ENCODE data around the gene RGPD5. TPM values are rescaled to one million over a fixed set of nuclear protein-coding genes. Genes with fewer than 3 reads are reported as not detected.
"Not testable (repeated sequence)": the region's sequence is repeated elsewhere in the genome, so short reads cannot be mapped to it uniquely, and the experiment has no call there.

Gene RGPD5
- 10 to 100 TPM; 13.7 to 19.3 TPM for total RNA-seq

DNA sequence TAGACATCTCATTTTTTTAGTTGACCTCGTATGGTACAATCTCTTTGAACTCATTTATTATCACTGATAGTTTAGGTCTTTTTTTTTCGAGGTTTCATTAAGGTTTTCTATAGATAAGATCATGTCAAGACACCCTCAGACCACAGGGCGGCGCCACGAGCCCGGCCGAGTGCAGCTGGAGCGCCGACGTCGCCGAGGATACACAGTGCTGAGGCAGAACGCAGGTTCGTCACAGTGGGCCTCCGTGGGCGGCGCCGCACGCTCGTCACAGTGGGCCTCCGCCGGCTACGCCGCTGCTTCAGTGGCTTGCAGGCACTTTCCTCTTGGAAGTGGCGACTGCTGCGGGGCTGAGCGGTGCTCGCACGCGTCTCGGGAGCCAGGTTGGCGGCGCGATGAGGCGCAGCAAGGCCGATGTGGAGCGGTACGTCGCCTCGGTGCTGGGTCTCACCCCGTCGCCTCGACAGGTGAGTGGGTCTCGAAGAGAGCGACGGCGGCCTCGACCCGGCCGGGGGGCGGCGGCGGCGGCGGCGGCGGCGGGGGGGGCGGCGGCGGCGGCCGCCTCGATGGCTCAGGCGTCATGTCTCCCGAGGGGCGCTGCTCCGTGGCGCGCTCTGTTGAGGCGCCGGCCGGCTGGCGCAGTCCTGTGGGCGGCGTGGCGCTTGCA is at the start of gene RGPD5:
TSS of gene RGPD5 (plus strand) at position 232 of the 664 bp plus-strand sequence. CDS start at position 393, 161 bp downstream.
- peak; percentile 100 for ATAC-seq (replicated peaks)
- not testable (repeated sequence) for H3K4me1 Mint-ChIP-seq; H3K27ac Mint-ChIP-seq; H3K27me3 Mint-ChIP-seq; H3K36me3 Mint-ChIP-seq (ENCODE audit: low read depth); H3K9me3 Mint-ChIP-seq; H3K4me3 Mint-ChIP-seq

GRCh38 chr2:109751572-109751971 is 42.5 kb upstream of the RGPD5 start:
- not testable (repeated sequence) for H3K4me1 Mint-ChIP-seq; ATAC-seq (replicated peaks); H3K4me3 Mint-ChIP-seq

DNA sequence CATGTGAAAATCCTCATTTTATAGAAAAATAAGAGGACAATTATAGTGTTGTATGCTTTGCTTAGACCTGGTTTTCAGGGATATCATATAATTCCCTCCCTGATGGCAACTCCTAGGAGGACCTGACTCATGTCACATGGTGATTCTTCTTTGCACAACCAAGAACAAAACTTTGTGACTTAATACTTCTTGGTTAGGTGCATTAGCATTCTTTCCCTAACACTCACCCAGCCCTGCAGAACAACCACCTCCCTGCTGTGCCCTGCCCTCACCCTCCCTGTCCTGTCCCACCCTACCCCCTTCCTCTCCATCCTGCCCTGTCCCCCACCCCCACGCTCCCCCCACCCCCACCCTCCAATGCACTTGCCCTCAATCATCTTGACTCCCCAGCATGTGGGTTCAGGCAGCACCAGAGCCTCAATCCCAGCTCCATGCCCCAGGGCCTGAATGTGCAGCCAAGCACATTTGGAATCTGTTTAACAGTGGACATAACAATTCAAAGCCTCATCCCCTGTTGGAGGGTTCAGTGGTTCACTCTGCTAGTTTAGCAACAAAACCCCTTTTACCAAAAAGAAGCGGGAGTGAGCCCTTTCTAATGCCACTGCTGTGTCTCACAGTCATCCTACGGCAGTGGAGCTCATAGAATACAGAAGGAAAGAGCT is 36.8 kb upstream of the RGPD5 start:
- not testable (repeated sequence) for H3K27ac Mint-ChIP-seq; H3K4me3 Mint-ChIP-seq; H3K36me3 Mint-ChIP-seq (ENCODE audit: low read depth); H3K27me3 Mint-ChIP-seq; H3K9me3 Mint-ChIP-seq; H3K4me1 Mint-ChIP-seq
- peak; percentile 49 for ATAC-seq (replicated peaks)

More at GRCh38 chr2:109751572-109751971, 42.5 kb upstream of the RGPD5 start:
- H3K27ac Mint-ChIP-seq; H3K36me3 Mint-ChIP-seq (ENCODE audit: low read depth); H3K27me3 Mint-ChIP-seq; H3K9me3 Mint-ChIP-seq: not testable (repeated sequence)

DNA sequence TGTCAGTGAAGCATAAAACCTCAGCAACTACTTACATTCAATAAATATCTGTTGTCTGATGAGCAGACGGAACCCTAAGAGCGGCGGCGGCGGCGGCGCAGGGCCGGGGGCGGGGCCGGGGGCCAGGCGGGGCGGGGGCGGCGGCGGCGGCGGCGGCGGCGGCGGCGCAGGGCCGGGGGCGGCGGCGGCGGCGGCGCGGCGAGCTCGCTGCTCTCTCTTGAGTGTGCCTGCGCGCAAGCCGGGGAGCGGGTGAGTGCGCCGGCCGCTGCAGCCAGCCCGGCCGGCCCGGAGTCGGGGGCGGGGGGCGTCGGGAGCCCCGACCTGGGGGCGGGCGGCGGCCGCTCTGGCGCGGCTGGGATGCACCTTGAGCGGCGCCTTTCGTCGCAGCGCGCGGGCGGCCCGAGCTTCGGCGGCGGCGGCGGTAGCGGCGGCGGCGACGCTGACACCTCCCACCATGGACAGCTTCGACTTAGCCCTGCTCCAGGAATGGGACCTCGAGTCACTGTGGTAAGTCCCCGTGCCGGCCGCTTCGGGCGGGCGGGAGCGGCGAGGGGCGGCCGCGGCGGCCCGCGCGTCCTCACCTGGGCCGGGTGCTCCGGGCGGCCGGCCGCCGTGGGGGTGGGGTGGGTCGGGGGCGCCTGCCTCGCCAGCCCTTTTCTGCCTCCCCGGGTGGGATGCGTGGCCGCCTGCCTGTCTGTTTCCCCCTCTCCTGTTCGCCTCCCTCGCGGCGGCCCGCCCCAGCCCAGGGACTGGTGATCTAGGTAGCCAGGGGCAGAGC is 33.7 kb upstream of the RGPD5 start:
- not testable (repeated sequence) for H3K9me3 Mint-ChIP-seq; H3K27ac Mint-ChIP-seq; H3K27me3 Mint-ChIP-seq; H3K36me3 Mint-ChIP-seq (ENCODE audit: low read depth); H3K4me3 Mint-ChIP-seq; H3K4me1 Mint-ChIP-seq
- ATAC-seq (replicated peaks), result peak; percentile 48

- not testable (repeated sequence) for H3K9me3 Mint-ChIP-seq; ATAC-seq (replicated peaks); H3K4me1 Mint-ChIP-seq; H3K27ac Mint-ChIP-seq; H3K27me3 Mint-ChIP-seq; H3K4me3 Mint-ChIP-seq; H3K36me3 Mint-ChIP-seq (ENCODE audit: low read depth)
These were observed 33.1 kb upstream of the RGPD5 start for GRCh38 chr2:109761043-109761454.

- H3K4me1 Mint-ChIP-seq; H3K36me3 Mint-ChIP-seq (ENCODE audit: low read depth); H3K27ac Mint-ChIP-seq; H3K9me3 Mint-ChIP-seq; H3K27me3 Mint-ChIP-seq; H3K4me3 Mint-ChIP-seq: not testable (repeated sequence)
- peak; percentile 37 for ATAC-seq (replicated peaks)
These were observed 32.1 kb upstream of the RGPD5 start for GRCh38 chr2:109761976-109762375.

- not testable (repeated sequence) for H3K27me3 Mint-ChIP-seq; H3K27ac Mint-ChIP-seq; H3K4me3 Mint-ChIP-seq; ATAC-seq (replicated peaks); H3K4me1 Mint-ChIP-seq; H3K36me3 Mint-ChIP-seq (ENCODE audit: low read depth); H3K9me3 Mint-ChIP-seq
These were observed 28.0 kb upstream of the RGPD5 start for GRCh38 chr2:109766074-109766473.

- not testable (repeated sequence) for H3K9me3 Mint-ChIP-seq; H3K4me3 Mint-ChIP-seq; H3K4me1 Mint-ChIP-seq; H3K27me3 Mint-ChIP-seq; H3K36me3 Mint-ChIP-seq (ENCODE audit: low read depth); ATAC-seq (replicated peaks); H3K27ac Mint-ChIP-seq
These were observed 27.1 kb upstream of the RGPD5 start for GRCh38 chr2:109766886-109767578.

DNA sequence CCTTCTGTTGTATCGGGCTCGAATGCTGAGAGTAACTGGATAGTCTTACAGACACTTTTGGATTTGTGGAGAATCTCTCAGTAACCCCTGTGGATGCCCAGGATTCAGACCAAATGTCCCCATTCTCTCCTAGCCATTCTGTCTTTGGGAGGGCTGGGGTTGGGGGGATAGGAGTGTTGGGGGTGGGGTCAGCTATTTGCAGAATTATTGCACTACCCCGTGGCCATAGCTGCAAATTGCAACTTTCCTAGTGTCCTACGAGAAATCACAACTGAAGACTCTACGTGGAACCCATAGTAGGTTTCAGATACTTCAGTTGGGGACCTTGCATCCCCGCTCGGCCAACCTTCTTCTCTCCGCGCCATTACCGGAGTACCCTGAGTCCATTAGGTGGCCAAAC is 25.2 kb upstream of the RGPD5 start:
- H3K27me3 Mint-ChIP-seq; ATAC-seq (replicated peaks); H3K9me3 Mint-ChIP-seq; H3K4me1 Mint-ChIP-seq; H3K27ac Mint-ChIP-seq; H3K36me3 Mint-ChIP-seq (ENCODE audit: low read depth); H3K4me3 Mint-ChIP-seq: not testable (repeated sequence)

DNA sequence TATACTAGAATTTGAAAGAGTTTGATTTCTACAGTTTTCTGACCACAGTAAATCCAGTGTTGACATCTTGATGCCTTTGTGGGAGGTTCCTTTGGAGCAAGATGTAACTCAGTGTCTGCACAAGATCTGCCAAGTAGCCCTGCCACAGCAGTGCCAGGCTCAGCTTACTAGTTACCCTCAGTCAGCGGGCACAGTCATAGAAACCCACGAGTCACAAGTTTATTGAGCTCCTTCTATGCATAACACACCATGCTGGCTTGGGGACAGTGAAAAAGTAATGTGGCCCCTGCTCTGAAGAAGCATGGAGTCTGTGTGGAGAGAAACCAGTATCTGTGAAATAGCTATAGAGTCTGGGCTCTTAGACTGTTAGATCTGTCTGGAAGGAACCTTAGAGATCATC is 15.0 kb upstream of the RGPD5 start:
- not testable (repeated sequence) for H3K4me1 Mint-ChIP-seq; H3K27me3 Mint-ChIP-seq; H3K4me3 Mint-ChIP-seq; H3K27ac Mint-ChIP-seq; H3K36me3 Mint-ChIP-seq (ENCODE audit: low read depth); H3K9me3 Mint-ChIP-seq
- ATAC-seq (replicated peaks), result peak; percentile 28

- H3K27ac Mint-ChIP-seq; H3K27me3 Mint-ChIP-seq; H3K4me1 Mint-ChIP-seq; H3K4me3 Mint-ChIP-seq; ATAC-seq (replicated peaks); H3K9me3 Mint-ChIP-seq; H3K36me3 Mint-ChIP-seq (ENCODE audit: low read depth): not testable (repeated sequence)
These were observed 12.8 kb upstream of the RGPD5 start for GRCh38 chr2:109781147-109781816.

GRCh38 chr2:109782446-109782993 is 11.6 kb upstream of the RGPD5 start:
- not testable (repeated sequence) for H3K27ac Mint-ChIP-seq; H3K4me3 Mint-ChIP-seq; H3K9me3 Mint-ChIP-seq; H3K36me3 Mint-ChIP-seq (ENCODE audit: low read depth); H3K4me1 Mint-ChIP-seq; ATAC-seq (replicated peaks); H3K27me3 Mint-ChIP-seq

- not testable (repeated sequence) for ATAC-seq (replicated peaks); H3K4me3 Mint-ChIP-seq; H3K9me3 Mint-ChIP-seq
These were observed 2.4 kb upstream of the RGPD5 start for GRCh38 chr2:109791530-109792279.

More at GRCh38 chr2:109791530-109792279, 2.4 kb upstream of the RGPD5 start:
- not testable (repeated sequence) for H3K36me3 Mint-ChIP-seq (ENCODE audit: low read depth); H3K4me1 Mint-ChIP-seq; H3K27me3 Mint-ChIP-seq; H3K27ac Mint-ChIP-seq
